IPS DF 6.9 (cell line): ENCODE measurements around the gene EHMT1.

Experiments used
- DNase-seq: peaks from one replicate; pipeline ENCODE4 v3.0.0-alpha.2; 2013; ENCODE audit warnings: low read depth, low spot score
- H3K27ac ChIP-seq: one replicate; pipeline ENCODE4 v1.5.1; 2013; ENCODE audit warnings: low read length, control low read depth
- H3K27me3 ChIP-seq: 2 replicates; pipeline ENCODE4 v1.6.1; 2013; ENCODE audit warnings: mild to moderate bottlenecking, low read length; ENCODE audit not compliant: control insufficient read depth, insufficient read depth
- H3K36me3 ChIP-seq: 2 replicates; pipeline ENCODE4 v1.6.1; 2013; ENCODE audit warnings: low read length; ENCODE audit not compliant: control insufficient read depth, insufficient read depth
- H3K4me1 ChIP-seq: 2 replicates; pipeline ENCODE4 v1.6.1; 2013; ENCODE audit warnings: low read length; ENCODE audit not compliant: control insufficient read depth, insufficient read depth
- H3K4me3 ChIP-seq: 2 replicates; pipeline ENCODE4 v1.5.1; 2013; ENCODE audit warnings: mild to moderate bottlenecking, low read length
- H3K9me3 ChIP-seq: 2 replicates; pipeline ENCODE4 v1.6.1; 2013; ENCODE audit warnings: low read length, inconsistent platforms; ENCODE audit not compliant: control insufficient read depth, insufficient read depth
- WGBS: extraction: QIAGEN DNeasy Blood & Tissue Kit; methylation state at CpG from one replicate; pipeline ENCODE4 v1.1.7; 2013; ENCODE audit warnings: mixed read lengths, missing lambda C conversion rate; ENCODE audit not compliant: insufficient read length, insufficient coverage; 5-methylcytosine and 5-hydroxymethylcytosine counted together

The EHMT1 gene

GRCh38 chr9:137580954-137581322 lies 37.9 kb upstream of the EHMT1 start:
- Histone ChIP-seq H3K9me3 (no peaks in the 10 kb centered on the region), H3K4me1 (no peaks in the 10 kb centered on the region), H3K27me3 (no peaks in the 10 kb centered on the region), H3K27ac (no peak overlapping the region), H3K36me3 (peaks cover 32% of the 10 kb centered on the region), H3K4me3 (no peak overlapping the region)
- no CpG with 5 or more reads among the region's 4 CpGs for WGBS
- no peak for DNase-seq

- Histone ChIP-seq H3K27ac (no peak overlapping the region), H3K4me3 (no peak overlapping the region), H3K9me3 (no peaks in the 10 kb centered on the region), H3K27me3 (no peaks in the 10 kb centered on the region), H3K4me1 (no peaks in the 10 kb centered on the region), H3K36me3 (peaks cover 34% of the 10 kb centered on the region)
- no CpG with 5 or more reads among the region's 22 CpGs for WGBS
- DNase-seq = no peak
Observed at GRCh38 chr9:137581361-137582285, 37.2 kb upstream of the EHMT1 start.

GRCh38 chr9:137582286-137582860 lies 36.4 kb upstream of the EHMT1 start:
- Histone ChIP-seq H3K4me1 (no peaks in the 10 kb centered on the region; the same call in 1 of the 2 replicates), H3K4me3 (no peak overlapping the region), H3K27ac (no peak overlapping the region), H3K36me3 (peaks cover 41% of the 10 kb centered on the region), H3K27me3 (no peaks in the 10 kb centered on the region), H3K9me3 (no peaks in the 10 kb centered on the region)
- WGBS = no CpG with 5 or more reads among the region's 20 CpGs
- DNase-seq = no peak

- no CpG with 5 or more reads among the region's 14 CpGs for WGBS
- H3K4me3 ChIP-seq = no peak overlapping the region
- H3K4me1 ChIP-seq = no peaks in the 10 kb centered on the region; the same call in 1 of the 2 replicates
- no peaks in the 10 kb centered on the region for H3K9me3 ChIP-seq
- no peak for DNase-seq
- H3K27me3 ChIP-seq = no peaks in the 10 kb centered on the region
- H3K27ac ChIP-seq = no peak overlapping the region
- peaks cover 48% of the 10 kb centered on the region for H3K36me3 ChIP-seq
Observed at GRCh38 chr9:137583347-137583746, 35.5 kb upstream of the EHMT1 start.

- DNase-seq = no peak
- Histone ChIP-seq H3K4me1 (no peaks in the 10 kb centered on the region; the same call in 1 of the 2 replicates), H3K27me3 (no peaks in the 10 kb centered on the region), H3K36me3 (peaks cover 49% of the 10 kb centered on the region), H3K27ac (no peak overlapping the region), H3K4me3 (no peak overlapping the region), H3K9me3 (no peaks in the 10 kb centered on the region)
- WGBS = no CpG with 5 or more reads among the region's 8 CpGs
Observed at GRCh38 chr9:137583957-137584356, 34.8 kb upstream of the EHMT1 start.

- H3K4me3 ChIP-seq = no peak overlapping the region
- H3K36me3 ChIP-seq = peaks cover 42% of the 10 kb centered on the region
- no CpG with 5 or more reads among the region's 14 CpGs for WGBS
- no peaks in the 10 kb centered on the region for H3K27me3 ChIP-seq
- H3K27ac ChIP-seq = no peak overlapping the region
- no peaks in the 10 kb centered on the region for H3K9me3 ChIP-seq
- H3K4me1 ChIP-seq = peaks cover 3% of the 10 kb centered on the region
- no peak for DNase-seq
Observed at GRCh38 chr9:137586854-137587253, 32.0 kb upstream of the EHMT1 start.

- Histone ChIP-seq H3K27me3 (no peaks in the 10 kb centered on the region), H3K4me3 (no peak overlapping the region), H3K9me3 (no peaks in the 10 kb centered on the region), H3K27ac (no peak overlapping the region), H3K36me3 (peaks cover 32% of the 10 kb centered on the region), H3K4me1 (peaks cover 3% of the 10 kb centered on the region)
- WGBS = no CpG with 5 or more reads among the region's 13 CpGs
- no peak for DNase-seq
Observed at GRCh38 chr9:137588311-137588710, 30.5 kb upstream of the EHMT1 start.

- Histone ChIP-seq H3K27ac (no peak overlapping the region), H3K36me3 (peaks cover 30% of the 10 kb centered on the region), H3K27me3 (no peaks in the 10 kb centered on the region), H3K4me3 (peak overlapping the region; percentile 96; the same call in 1 of the 2 replicates), H3K9me3 (no peaks in the 10 kb centered on the region), H3K4me1 (peaks cover 3% of the 10 kb centered on the region)
- DNase-seq = no peak
- WGBS = no CpG with 5 or more reads among the region's 6 CpGs
Observed at GRCh38 chr9:137588891-137589290, 29.9 kb upstream of the EHMT1 start.

GRCh38 chr9:137589441-137590122 lies 29.2 kb upstream of the EHMT1 start:
- H3K27ac ChIP-seq = no peak overlapping the region
- no CpG with 5 or more reads among the region's 58 CpGs for WGBS
- no peak for DNase-seq

GRCh38 chr9:137590123-137590468 lies 28.7 kb upstream of the EHMT1 start:
- Histone ChIP-seq H3K4me1 (peaks cover 3% of the 10 kb centered on the region), H3K9me3 (no peaks in the 10 kb centered on the region), H3K4me3 (peak overlapping the region; percentile 96), H3K36me3 (peaks cover 24% of the 10 kb centered on the region), H3K27me3 (no peaks in the 10 kb centered on the region), H3K27ac (no peak overlapping the region)
- WGBS = no CpG with 5 or more reads among the region's 61 CpGs
- DNase-seq = no peak

More at GRCh38 chr9:137589441-137590122, 29.2 kb upstream of the EHMT1 start:
- H3K36me3 ChIP-seq = peaks cover 24% of the 10 kb centered on the region
- H3K27me3 ChIP-seq = no peaks in the 10 kb centered on the region
- no peaks in the 10 kb centered on the region for H3K9me3 ChIP-seq
- H3K4me3 ChIP-seq = peak overlapping the region; percentile 96
- H3K4me1 ChIP-seq = peaks cover 3% of the 10 kb centered on the region
